NCI-H526 treated with DMSO at 0.1 percent for 48 hours (cell line): Measurements from ENCODE around the gene LHX3.

Experiments
- DNase-seq: peaks from one replicate; lab custom pipeline; 2025; lab: John Stamatoyannopoulos, UW

LHX3 gene

DNA sequence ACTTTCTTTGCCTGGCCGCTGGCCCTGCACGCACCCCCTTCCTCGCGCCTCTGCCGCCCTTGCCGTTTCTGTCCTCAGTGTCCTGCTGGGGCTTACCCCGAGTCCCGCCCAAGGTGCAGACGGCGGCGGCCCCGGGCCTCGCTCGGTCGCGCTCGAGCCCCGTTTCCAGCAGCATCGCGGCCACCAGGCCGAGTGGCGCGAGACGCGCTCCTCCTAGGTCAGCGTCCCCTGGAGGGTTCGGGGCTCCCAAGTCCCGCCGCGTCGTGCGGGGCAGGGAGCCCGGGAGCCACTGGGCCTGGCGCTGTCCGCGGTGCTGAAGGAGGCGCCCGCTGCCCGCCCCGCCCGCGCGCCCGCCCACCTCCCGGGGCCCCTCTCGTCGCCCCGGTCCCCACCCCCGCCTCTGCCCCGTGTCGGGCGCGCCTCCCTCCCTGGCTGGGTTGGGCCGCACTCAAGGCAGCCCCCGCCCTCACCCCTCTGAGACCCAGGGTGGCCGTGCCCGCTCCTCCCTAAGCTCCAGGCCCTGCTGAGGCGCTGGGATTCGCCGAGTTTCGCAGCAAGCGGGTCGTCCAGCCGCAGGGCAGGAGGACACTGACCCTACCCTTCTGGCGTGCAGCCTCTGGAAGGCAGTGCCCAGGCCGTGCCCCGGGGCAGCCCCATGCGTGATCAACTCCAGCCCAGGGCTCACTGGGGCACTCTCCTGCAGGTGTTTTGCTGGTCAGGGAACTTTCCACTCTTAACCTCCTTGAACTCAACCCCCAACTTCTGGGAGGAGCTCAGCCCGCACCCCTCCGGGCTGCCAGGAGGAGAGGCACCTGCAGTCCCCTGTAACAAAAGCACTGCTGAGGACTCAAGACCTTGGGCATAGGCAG lies at the start of gene LHX3:
LHX3 (minus strand) TSS at position 291 of the 869 bp plus-strand sequence; CDS start at position 175, 116 bp downstream.
- DNase-seq: no peak

DNA sequence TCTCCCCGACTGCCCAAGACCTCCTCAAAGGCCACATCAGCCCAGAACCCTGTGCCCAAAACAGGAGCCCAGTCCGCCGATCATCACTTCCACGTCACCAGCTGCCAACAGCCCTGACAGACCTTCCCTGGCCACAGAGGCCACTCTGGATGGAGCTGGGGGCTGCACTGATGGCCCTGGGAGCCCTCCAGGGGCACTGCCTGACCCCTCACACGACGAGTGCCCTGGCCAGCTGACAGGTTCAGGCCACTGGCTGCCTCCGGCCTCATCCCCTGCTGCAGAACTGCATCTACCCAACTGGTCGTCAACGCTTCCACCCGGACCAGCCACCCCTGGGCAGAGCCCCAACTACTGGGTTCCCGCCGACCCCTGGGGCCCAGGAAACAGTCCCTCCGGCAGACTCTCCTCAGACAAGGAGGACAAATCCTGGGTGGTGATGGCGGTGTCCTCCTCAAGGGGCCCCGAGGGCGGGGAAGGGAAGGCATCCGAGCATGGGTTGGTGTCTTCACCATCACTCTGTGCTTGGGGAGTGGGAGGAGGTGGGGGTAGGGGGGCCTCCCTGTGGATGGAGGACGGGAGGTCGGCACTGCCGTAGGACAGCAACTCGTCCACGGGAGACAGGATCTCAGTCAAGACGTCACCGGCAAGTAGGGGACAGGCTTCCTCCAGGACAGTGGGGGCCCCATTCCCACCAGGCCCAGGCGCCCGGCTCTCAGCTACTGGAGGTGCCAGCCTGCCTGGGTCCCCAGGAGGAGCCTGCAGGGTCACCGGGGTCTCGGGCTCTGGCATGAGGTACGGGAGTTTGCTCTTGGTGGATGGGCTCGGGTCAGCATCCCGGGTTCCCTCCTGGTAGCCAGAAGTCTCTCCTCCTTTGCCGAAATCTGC lies 48.6 kb upstream of the LHX3 start:
- no peak for DNase-seq

GRCh38 chr9:136252846-136253245 lies 47.9 kb upstream of the LHX3 start:
- DNase-seq: no peak

DNA sequence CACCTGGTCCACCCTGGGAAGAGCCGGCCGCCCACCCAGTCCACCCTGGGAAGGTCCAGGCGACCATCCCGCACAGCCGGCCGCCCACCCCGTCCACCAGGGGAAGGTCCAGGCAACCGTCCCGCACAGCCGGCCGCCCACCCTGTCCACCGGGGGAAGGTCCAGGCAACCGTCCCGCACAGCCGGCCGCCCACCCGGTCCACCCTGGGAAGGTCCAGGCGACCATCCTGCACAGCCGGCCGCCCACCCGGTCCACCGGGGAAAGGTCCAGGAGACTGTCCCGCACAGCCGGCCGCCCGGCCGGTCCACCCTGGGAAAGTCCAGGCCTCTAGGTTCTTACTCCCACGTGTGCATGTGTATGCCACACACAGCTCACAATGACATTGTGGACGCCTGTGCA lies 47.4 kb upstream of the LHX3 start:
- no peak for DNase-seq

DNA sequence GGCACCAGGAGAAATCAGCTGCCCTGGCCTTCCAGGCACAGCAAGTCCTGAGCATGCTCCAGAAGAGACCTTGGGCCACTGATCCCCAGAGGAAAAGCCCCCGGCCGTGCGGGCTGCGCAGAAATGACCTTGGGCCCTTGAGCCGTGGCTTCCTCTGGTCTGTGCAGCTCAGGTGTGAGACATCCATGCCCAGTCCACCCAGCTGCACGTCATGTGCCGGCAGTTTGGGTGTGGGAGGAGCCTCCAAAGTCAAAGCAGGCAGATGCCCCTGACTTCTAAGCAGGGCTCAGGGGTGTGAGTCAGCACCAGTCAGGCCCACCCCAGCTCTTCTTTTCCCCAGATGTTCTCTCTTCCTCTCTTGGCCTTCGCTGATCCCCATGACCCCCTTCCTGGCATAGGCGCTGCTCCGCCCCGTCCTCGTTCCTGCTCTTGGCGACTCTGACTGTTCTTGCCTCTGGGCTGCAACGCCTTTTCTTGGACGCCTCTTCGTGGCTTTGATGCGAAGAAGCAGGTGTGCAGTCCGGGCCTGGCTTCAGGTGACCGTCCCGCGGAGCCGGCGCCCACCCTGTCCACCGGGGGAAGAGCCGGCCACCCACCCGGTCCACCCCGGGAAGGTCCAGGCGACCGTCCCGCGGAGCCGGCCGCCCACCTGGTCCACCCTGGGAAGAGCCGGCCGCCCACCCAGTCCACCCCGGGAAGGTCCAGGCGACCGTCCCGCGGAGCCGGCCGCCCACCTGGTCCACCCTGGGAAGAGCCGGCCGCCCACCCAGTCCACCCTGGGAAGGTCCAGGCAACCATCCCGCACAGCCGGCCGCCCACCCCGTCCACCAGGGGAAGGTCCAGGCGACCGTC lies 46.6 kb upstream of the LHX3 start:
- DNase-seq: no peak

GRCh38 chr9:136250676-136251075 lies 45.7 kb upstream of the LHX3 start:
- DNase-seq: no peak

- no peak for DNase-seq
Observed at GRCh38 chr9:136249877-136250559, 45.1 kb upstream of the LHX3 start.

DNA sequence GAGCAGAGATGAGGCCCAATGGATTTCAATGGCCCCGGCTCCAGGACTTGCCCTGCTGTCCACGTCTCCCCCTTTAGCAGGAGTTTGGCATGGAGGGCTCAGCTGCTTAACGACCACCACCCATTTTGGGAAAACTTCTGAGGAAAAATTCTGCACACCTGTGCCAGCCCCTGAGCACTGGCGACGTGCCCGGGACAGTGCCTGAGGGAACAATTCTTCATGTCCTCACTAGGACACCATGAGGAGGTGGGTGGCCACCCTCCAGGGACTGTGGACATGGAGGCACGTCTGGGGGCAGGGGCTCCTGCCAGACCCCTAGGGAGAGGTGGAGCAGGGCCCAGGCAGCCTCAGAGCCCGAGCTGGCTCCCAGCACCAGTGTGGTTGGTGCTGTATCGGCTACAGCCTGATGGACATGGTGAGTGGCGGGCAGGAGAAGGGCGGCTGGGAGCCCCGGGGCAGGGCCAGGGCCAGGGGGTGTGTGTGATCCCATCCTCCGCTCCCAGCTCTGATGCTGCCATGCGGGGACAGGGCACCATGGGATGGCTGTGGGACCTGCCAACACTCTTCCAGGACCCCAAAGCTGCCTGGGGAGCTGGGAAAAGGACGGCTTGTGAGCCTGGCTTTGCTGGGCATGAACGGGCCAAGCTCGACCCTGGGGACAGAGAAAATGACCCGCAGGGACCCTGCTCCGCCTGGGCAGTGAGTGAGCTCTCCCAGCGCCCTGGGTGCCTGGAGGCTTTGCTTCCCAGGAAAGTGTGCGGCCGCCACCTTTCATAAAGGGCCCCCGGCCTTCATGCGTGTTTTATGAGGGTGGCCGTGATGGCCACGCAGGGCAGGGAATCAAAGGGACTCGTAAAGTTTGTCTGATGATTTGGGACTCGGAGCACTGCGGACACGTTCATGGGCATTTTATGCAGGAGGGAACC lies 44.3 kb upstream of the LHX3 start:
- no peak for DNase-seq

DNA sequence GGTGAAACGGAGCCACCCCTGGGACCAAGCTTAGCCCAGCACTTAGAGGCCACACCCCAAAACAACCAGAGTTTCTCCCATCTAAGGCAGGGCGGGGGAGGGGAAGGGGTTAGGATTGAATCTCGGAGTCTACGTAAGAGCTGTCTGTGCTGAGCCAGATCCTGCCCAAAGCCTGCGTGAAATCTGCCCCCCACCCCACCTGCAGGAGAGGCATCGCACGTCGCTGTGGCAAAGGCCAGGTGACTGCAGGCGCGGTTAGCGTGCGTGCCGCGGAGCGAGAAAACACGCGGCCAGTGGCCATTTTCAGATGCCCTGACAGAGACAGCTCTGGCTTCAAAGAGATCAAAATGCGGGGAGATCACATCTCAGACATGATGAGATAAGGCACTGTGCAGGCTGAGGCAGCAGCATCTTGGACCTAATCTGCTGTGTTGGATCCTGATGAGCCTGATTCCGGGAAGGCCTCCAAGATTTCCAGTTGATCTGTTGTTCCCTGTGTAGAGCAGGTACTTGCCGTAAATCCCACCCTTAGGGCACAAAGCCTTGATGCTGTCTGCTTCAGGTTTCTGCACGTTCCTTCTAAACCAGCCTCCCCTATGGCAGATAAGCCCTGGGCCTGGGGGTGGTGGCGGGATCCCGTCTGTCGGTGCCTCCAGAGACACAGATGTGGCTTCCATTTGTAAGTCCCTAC lies 43.2 kb upstream of the LHX3 start:
- DNase-seq: no peak

DNA sequence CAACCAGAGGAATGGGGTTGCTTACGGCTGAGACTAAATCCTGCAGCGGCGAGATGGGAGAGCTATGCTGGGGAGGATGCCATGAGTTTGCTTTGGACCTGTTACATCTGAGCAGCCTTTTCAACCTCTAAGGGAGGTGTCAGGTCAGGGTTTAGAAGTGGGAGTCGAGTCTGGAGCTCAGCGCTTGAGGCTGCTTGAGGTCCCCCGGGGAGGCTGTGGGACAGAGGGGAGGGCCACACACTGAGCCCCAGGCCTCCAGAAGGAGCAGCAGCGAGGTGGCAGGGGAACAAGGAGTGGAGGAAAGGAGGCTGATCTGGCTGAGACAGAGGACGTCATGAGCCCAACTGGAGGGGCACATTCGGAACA lies 42.6 kb upstream of the LHX3 start:
- no peak for DNase-seq

- DNase-seq: no peak
Observed at GRCh38 chr9:136246849-136247550, 42.1 kb upstream of the LHX3 start.

DNA sequence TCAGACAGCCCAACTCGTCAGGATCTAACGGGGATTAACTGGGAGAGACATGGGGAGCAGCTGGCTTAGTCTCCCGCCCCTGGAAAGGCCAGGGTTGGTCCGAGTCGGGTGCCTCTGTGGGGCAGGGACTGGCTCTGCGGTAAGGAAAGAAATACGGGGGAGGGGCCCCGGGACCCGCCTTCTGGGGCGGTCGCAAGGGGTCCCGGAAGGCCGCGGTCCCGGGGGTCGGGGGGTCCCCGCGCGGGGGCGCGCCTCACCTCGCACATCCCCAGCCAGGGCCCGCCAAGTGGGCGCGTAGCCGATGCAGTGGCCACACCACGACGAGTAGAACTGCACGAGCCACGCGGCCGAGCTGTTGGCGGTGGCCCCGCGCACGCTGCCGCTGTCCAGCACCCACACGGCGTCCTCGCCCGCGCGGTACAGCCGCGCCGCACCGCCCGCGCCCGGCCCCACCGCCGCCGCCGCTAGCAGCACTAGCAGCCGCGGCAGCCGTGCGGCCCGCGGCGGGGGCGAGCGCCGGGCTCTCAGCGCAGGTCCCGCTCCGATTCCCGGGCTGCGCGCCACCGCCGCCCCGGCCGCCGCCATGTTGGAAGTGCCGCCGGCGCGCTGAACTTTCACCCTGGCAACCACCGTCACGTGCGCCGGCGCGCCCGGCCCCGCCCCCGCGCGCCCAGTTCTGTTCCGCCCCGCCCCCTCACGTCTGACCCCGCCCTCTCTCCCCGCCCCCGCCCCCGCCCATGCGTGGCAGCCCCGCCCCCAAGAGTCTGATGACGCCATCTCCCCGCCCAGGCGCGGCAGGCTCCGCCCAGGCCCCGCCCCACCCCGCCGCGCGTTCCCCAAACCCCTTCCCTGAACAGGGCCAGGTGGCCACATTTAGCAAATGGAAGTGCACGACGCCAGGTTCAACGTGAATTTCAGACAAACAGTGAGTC lies 40.6 kb upstream of the LHX3 start, which contains the start of gene QSOX2:
QSOX2 (minus strand) TSS at position 594 of the 932 bp plus-strand sequence; CDS start at position 585, 9 bp downstream.
- peak; percentile 59 for DNase-seq

DNA sequence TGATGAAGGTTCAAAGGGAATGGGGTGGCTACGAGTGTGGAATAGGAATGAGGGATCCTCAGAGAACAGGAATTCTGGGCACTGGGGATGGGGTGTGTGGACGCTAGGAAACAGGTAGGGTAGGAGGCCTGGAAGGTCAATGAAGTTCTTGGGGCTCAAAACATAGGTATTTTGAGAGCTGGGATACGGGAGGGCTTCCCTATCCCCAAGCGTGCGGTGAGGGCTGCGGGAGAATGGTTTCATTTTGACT lies 40.0 kb upstream of the LHX3 start:
- DNase-seq: no peak

GRCh38 chr9:136244122-136244968 lies 39.4 kb upstream of the LHX3 start:
- DNase-seq: no peak

DNA sequence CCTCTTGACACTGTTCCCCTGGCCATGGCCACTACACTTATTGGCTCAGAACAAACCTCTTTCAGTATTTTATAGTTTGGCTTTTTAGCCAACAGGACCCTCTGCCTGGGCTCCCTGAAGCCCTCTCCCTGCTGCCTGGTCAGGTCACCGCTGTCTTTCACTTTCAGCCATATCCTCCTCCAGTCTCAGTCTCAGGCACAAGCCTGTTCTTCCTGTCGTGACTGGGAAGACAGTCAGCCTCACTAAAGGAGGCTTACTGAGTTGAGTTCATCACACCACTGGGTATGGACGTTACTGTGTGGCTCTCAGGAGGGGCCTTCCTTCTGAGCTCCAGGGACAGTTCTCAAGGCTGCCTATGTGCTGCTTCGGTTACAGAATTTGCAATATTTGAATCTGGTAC lies 38.7 kb upstream of the LHX3 start:
- no peak for DNase-seq

DNA sequence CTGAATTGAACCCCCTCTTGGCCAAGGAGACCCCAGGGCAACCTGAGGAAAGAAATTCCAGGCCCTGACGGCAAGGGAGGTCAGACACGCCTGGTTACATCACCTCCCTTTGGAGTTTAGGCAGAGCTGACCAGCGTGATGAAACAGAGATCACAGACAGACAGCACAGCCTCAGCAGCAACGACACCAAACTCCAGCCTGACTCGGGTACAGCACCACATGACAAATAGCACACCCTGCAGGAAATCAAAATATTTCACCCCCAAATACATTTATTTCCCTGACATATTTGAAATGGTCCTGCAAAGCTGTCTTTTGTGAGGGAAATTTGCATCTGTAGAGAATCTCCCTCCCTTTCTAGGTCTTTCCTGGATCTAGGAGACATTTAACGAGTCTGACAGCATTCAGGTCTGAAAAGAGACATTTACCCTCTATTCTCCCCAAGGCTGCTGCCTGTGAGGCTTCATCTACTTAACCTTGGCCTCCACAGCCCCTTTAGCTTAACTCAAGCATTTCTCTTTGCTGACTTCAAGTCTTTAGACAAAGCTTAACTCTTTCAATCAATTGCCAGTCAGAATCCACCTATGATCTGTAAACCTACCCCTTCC lies 38.1 kb upstream of the LHX3 start:
- no peak for DNase-seq

GRCh38 chr9:136242248-136242647 lies 37.3 kb upstream of the LHX3 start:
- DNase-seq: no peak
